Measurements from ENCODE around the gene RB1.

GRCh38 chr13:48436661-48437288 lies 133.2 kb downstream of the RB1 start:
- TF ChIP-seq CTCF (IDR thresholded peaks at IDR 0.05) (no peak), POLR2A (IDR thresholded peaks at IDR 0.05) (no peak)
